Astrocyte (in vitro differentiated cells and primary cell): ENCODE results near the gene SDR39U1. TPM values are rescaled to one million over a fixed set of nuclear protein-coding genes. Genes with fewer than 3 reads are reported as not detected.

Source experiments
- DNase-seq: peaks from one replicate; pipeline ENCODE4 v3.0.0-alpha.2; 2010; ENCODE audit warnings: low read depth
- FAIRE-seq: peaks from 2 replicates; lab custom pipeline; 2011; peaks lifted over from hg19 to GRCh38; lab: Jason Lieb, UNC
- H2AFZ ChIP-seq: 2 replicates; pipeline ENCODE4 v1.6.0; 2012; ENCODE audit warnings: low read depth, low read length, inconsistent platforms
- H3K27ac ChIP-seq: 2 replicates; pipeline ENCODE4 v1.5.1; 2011; ENCODE audit warnings: low read depth, low read length, inconsistent platforms
- H3K27me3 ChIP-seq: 2 replicates; pipeline ENCODE4 v1.6.0; 2011; ENCODE audit warnings: low read length, inconsistent platforms; ENCODE audit not compliant: insufficient read depth
- H3K36me3 ChIP-seq: 2 replicates; pipeline ENCODE4 v1.5.1; 2011; ENCODE audit warnings: low read length, inconsistent platforms; ENCODE audit not compliant: insufficient read depth
- H3K4me1 ChIP-seq: 2 replicates; pipeline ENCODE4 v1.5.1; 2011; ENCODE audit warnings: low read length, inconsistent platforms; ENCODE audit not compliant: insufficient read depth
- H3K4me2 ChIP-seq: 2 replicates; pipeline ENCODE4 v1.6.0; 2012; ENCODE audit warnings: low read length, inconsistent platforms
- H3K4me3 ChIP-seq: 2 replicates; pipeline ENCODE4 v1.5.1; 2011; ENCODE audit warnings: low read depth, mild to moderate bottlenecking, low read length, inconsistent platforms; ENCODE audit not compliant: insufficient read depth
- H3K79me2 ChIP-seq: 2 replicates; pipeline ENCODE4 v1.6.0; 2012; ENCODE audit warnings: mild to moderate bottlenecking, low read length, inconsistent platforms; ENCODE audit not compliant: insufficient read depth
- H3K9ac ChIP-seq: 2 replicates; pipeline ENCODE4 v1.6.0; 2012; ENCODE audit warnings: mild to moderate bottlenecking, low read length, inconsistent platforms
- H3K9me3 ChIP-seq: 2 replicates; pipeline ENCODE4 v1.5.1; 2012; ENCODE audit warnings: low read depth, mild to moderate bottlenecking, low read length, inconsistent platforms; ENCODE audit not compliant: insufficient read depth
- H4K20me1 ChIP-seq: 2 replicates; pipeline ENCODE4 v1.6.0; 2012; ENCODE audit warnings: low read length, inconsistent platforms; ENCODE audit not compliant: insufficient read depth
- H3K27ac Mint-ChIP-seq: one replicate; pipeline ENCODE4 v1.8.0; 2021; ENCODE audit warnings: mild to moderate bottlenecking, mixed read lengths; ENCODE audit not compliant: unreplicated experiment
- H3K27me3 Mint-ChIP-seq: one replicate; pipeline ENCODE4 v1.8.0; 2021; ENCODE audit warnings: low read depth, mixed read lengths; ENCODE audit not compliant: unreplicated experiment
- H3K36me3 Mint-ChIP-seq: one replicate; pipeline ENCODE4 v1.8.0; 2021; ENCODE audit warnings: low read depth, mixed read lengths; ENCODE audit not compliant: unreplicated experiment
- H3K4me1 Mint-ChIP-seq: one replicate; pipeline ENCODE4 v1.8.0; 2021; ENCODE audit warnings: low read depth, mixed read lengths; ENCODE audit not compliant: unreplicated experiment
- H3K4me3 Mint-ChIP-seq: one replicate; pipeline ENCODE4 v1.8.0; 2021; ENCODE audit warnings: mild to moderate bottlenecking, moderate library complexity, mixed read lengths; ENCODE audit not compliant: unreplicated experiment
- H3K9me3 Mint-ChIP-seq: one replicate; pipeline ENCODE4 v1.8.0; 2021; ENCODE audit warnings: mild to moderate bottlenecking, mixed read lengths; ENCODE audit not compliant: unreplicated experiment
- EZH2 ChIP-seq: IDR thresholded peaks from 2 replicates; pipeline ENCODE4 v1.6.1; 2012; ENCODE audit warnings: mild to moderate bottlenecking, low read length, inconsistent platforms; ENCODE audit not compliant: insufficient read depth
- total RNA-seq: library from RNA; stranded (reverse); gene quantifications from 2 replicates; pipeline ENCODE4 v1.2.1, GENCODE V29; 2021
- TF ChIP-seq, protein P1 (sequence below): IDR thresholded peaks from 2 replicates; pipeline ENCODE4 v1.5.1; 2011; ENCODE audit warnings: low read depth, mild to moderate bottlenecking, inconsistent platforms, low read length, moderate library complexity; ENCODE audit not compliant: insufficient read depth

The SDR39U1 gene
- total RNA-seq, 1 donor from 2014 or later, result 28.1 TPM

DNA sequence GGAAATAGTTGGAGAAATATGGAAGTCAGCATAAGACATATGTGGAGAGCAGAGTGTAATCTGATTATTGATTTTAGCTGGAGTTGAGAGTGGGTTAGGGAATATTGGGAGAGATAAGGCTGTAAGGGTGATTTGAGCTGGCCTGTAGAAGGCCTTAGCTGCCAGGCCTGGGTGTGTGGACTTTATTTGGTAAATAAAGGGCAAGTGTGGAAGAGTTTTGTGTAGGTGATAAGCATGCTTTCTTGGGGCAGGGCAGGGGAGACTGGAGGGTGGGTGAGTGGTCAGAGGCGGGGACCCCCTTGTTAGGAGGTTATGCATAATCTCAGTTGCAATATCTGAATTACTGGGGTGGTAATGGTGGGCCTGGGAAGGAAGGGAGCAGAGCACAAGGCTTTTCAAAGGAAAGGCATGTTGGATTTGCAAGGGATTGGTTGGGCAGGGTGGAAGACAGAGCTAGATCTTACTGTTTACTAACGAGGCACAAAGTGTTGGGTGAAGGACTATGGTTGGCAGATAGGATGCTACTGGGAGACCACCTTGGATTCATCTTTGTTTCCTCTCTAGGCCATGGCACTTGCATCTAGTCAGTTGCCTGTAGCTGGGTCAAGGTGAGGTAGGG is 7.3 kb downstream of the SDR39U1 start:
- Histone ChIP-seq H3K27ac (no peak overlapping the region), H2AFZ (no peak overlapping the region), H3K4me3 (no peak overlapping the region), H4K20me1 (peaks cover 74% of the 10 kb centered on the region), H3K79me2 (peaks cover 43% of the 10 kb centered on the region), H3K27me3 (no peaks in the 10 kb centered on the region), H3K9ac (no peak overlapping the region), H3K4me2 (no peak overlapping the region), H3K9me3 (no peaks in the 10 kb centered on the region), H3K4me1 (peaks cover 22% of the 10 kb centered on the region), H3K36me3 (peaks cover 40% of the 10 kb centered on the region)
- Mint-ChIP-seq H3K9me3 (no peaks in the 10 kb centered on the region), H3K27me3 (no peaks in the 10 kb centered on the region), H3K4me3 (no peak overlapping the region), H3K4me1 (peaks cover 14% of the 10 kb centered on the region), H3K36me3 (peaks cover 6% of the 10 kb centered on the region), H3K27ac (no peak overlapping the region)
- TF ChIP-seq, protein P1, sequence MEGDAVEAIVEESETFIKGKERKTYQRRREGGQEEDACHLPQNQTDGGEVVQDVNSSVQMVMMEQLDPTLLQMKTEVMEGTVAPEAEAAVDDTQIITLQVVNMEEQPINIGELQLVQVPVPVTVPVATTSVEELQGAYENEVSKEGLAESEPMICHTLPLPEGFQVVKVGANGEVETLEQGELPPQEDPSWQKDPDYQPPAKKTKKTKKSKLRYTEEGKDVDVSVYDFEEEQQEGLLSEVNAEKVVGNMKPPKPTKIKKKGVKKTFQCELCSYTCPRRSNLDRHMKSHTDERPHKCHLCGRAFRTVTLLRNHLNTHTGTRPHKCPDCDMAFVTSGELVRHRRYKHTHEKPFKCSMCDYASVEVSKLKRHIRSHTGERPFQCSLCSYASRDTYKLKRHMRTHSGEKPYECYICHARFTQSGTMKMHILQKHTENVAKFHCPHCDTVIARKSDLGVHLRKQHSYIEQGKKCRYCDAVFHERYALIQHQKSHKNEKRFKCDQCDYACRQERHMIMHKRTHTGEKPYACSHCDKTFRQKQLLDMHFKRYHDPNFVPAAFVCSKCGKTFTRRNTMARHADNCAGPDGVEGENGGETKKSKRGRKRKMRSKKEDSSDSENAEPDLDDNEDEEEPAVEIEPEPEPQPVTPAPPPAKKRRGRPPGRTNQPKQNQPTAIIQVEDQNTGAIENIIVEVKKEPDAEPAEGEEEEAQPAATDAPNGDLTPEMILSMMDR, result no peak
- no peak for TF ChIP-seq EZH2
- FAIRE-seq (no peak), DNase-seq (no peak)

DNA sequence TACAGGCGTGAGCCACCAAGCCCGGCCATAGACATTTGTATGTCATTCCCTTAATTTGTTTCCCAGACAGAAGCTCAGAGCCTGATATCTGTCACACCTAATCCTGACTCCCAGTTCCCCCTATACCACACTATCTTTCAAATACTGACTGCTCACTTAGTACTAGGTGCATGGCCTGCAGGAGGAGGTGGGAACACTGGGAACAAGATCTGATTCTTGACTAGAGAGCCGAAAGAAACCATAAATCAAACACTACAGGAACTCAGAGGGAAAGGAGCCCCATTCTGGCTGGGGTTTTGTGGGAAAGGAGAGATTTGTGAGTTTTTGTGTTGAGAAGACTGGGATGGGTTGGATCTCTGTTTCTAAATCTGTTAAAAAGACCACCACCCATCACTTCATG is 7.9 kb downstream of the SDR39U1 start:
- H3K4me3 ChIP-seq, result no peak overlapping the region
- H4K20me1 ChIP-seq, result peaks cover 74% of the 10 kb centered on the region
- H3K9me3 ChIP-seq, result no peaks in the 10 kb centered on the region
- no peak for FAIRE-seq
- H3K79me2 ChIP-seq, result peaks cover 39% of the 10 kb centered on the region
- Mint-ChIP-seq H3K27me3 (no peaks in the 10 kb centered on the region), H3K9me3 (no peaks in the 10 kb centered on the region), H3K4me1 (peaks cover 14% of the 10 kb centered on the region), H3K4me3 (no peak overlapping the region), H3K27ac (no peak overlapping the region), H3K36me3 (peaks cover 5% of the 10 kb centered on the region)
- no peaks in the 10 kb centered on the region for H3K27me3 ChIP-seq
- H3K9ac ChIP-seq, result no peak overlapping the region
- no peak overlapping the region for H3K27ac ChIP-seq
- H3K36me3 ChIP-seq, result peaks cover 40% of the 10 kb centered on the region
- TF ChIP-seq, protein P1, result no peak
- no peak for TF ChIP-seq EZH2
- no peak overlapping the region for H3K4me2 ChIP-seq
- H2AFZ ChIP-seq, result no peak overlapping the region
- DNase-seq, result no peak
- peaks cover 22% of the 10 kb centered on the region for H3K4me1 ChIP-seq

DNA sequence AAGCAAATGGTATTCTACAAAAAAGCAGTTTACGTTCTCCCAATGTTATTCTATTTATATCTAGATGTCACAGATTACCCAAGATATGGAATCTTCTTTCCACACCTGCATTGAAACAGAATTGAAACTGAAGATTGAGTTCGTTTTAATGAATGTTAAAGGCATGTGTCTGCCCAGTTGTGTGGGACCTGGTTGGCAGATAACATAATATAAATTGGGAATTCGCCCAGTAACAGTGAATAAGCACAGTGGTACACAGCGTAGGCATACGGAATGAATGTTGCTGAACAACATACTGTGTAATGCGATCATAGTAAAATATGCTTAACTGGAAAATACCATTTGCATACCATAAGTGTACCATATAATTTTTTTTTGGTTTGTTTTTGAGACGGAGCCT is 8.5 kb downstream of the SDR39U1 start:
- Histone ChIP-seq H3K79me2 (peaks cover 39% of the 10 kb centered on the region), H3K4me2 (no peak overlapping the region), H3K4me3 (no peak overlapping the region), H4K20me1 (peaks cover 69% of the 10 kb centered on the region), H3K4me1 (peaks cover 28% of the 10 kb centered on the region), H2AFZ (no peak overlapping the region), H3K27me3 (no peaks in the 10 kb centered on the region), H3K9ac (no peak overlapping the region), H3K36me3 (peaks cover 37% of the 10 kb centered on the region), H3K9me3 (no peaks in the 10 kb centered on the region), H3K27ac (no peak overlapping the region)
- H3K9me3 Mint-ChIP-seq, result no peaks in the 10 kb centered on the region
- H3K36me3 Mint-ChIP-seq, result no peaks in the 10 kb centered on the region
- H3K27me3 Mint-ChIP-seq, result no peaks in the 10 kb centered on the region
- FAIRE-seq (no peak), DNase-seq (no peak)
- TF ChIP-seq, protein P1, result no peak
- TF ChIP-seq EZH2, result no peak
- no peak overlapping the region for H3K27ac Mint-ChIP-seq
- no peak overlapping the region for H3K4me3 Mint-ChIP-seq
- peaks cover 14% of the 10 kb centered on the region for H3K4me1 Mint-ChIP-seq
